Activated effector memory CD4-positive, alpha-beta T cell treated with Interleukin-2 at 50 U/mL for 16 hours (primary cell): Measurements from ENCODE around the gene SF1.
"Not testable (repeated sequence)": the region's sequence is repeated elsewhere in the genome, so short reads cannot be mapped to it uniquely, and the experiment has no call there.

ENCODE experiments used
- DNase-seq: peaks from one replicate; pipeline ENCODE4 v3.0.0-alpha.2; 2020

SF1 gene, protein sequence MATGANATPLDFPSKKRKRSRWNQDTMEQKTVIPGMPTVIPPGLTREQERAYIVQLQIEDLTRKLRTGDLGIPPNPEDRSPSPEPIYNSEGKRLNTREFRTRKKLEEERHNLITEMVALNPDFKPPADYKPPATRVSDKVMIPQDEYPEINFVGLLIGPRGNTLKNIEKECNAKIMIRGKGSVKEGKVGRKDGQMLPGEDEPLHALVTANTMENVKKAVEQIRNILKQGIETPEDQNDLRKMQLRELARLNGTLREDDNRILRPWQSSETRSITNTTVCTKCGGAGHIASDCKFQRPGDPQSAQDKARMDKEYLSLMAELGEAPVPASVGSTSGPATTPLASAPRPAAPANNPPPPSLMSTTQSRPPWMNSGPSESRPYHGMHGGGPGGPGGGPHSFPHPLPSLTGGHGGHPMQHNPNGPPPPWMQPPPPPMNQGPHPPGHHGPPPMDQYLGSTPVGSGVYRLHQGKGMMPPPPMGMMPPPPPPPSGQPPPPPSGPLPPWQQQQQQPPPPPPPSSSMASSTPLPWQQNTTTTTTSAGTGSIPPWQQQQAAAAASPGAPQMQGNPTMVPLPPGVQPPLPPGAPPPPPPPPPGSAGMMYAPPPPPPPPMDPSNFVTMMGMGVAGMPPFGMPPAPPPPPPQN

DNA sequence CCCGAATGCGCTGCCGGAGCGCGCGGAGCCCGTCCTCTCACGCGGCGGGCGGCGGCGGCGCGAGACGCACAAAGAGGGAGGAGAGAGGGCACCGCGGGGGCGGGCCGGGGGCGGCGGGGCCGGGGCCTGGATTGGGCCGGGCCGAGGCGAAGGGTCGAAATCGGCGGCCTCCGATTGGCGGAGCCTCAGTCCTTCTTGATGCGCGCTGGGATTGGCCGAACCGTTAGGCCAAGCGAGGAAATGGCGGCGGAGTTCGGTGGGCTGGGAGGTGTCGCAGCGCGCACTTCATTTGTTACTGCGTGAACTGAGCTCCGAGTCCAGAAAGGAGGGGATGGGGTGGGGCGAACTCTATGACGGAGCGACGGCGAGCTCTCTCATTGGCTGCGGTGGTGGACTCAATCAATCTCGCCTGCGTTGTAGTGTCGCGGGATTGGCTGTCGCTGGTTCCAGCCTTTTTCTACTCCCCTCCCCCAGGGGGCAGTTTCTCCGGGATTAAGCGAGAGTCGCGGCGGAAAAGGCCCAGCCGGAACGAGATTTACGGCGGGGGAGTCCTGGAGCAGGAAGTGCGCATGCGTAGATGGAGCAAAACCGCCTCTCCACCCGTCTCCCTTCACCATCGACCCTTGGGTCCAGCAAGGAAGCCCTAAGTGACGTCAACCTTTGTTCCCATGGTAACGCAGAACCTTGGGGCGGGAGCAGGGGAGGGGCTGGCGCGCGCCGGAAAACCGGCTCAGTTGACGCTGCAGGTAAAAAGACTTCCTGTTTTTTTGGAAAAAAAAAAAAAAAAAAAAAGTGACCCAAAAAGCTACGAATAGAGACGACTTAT is at the start of gene SF1:
Gene SF1, minus strand, starts transcription at position 70 of the 826 bp plus-strand sequence. CDS start 150 bp downstream, outside the sequence.
- peak; percentile 98 for DNase-seq

DNA sequence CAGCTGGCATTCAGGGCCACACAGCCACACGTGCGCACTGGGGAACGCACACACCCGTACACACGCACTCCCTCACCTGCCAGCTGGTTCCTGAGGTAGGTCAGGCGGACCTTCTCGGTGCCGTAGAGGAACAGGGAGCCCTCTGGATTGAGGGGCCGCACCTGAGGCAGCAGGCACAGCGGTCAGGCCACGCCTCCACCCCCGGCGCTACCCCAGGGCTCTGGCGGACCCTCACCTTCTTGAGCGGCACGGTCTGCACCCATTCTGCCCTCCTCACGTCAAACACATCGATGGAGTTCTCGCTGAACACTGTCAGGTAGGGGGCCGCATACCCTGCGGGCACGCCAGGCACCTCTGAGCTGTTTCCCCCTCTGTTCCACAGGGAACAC is 49.1 kb upstream of the SF1 start:
- DNase-seq = no peak

DNA sequence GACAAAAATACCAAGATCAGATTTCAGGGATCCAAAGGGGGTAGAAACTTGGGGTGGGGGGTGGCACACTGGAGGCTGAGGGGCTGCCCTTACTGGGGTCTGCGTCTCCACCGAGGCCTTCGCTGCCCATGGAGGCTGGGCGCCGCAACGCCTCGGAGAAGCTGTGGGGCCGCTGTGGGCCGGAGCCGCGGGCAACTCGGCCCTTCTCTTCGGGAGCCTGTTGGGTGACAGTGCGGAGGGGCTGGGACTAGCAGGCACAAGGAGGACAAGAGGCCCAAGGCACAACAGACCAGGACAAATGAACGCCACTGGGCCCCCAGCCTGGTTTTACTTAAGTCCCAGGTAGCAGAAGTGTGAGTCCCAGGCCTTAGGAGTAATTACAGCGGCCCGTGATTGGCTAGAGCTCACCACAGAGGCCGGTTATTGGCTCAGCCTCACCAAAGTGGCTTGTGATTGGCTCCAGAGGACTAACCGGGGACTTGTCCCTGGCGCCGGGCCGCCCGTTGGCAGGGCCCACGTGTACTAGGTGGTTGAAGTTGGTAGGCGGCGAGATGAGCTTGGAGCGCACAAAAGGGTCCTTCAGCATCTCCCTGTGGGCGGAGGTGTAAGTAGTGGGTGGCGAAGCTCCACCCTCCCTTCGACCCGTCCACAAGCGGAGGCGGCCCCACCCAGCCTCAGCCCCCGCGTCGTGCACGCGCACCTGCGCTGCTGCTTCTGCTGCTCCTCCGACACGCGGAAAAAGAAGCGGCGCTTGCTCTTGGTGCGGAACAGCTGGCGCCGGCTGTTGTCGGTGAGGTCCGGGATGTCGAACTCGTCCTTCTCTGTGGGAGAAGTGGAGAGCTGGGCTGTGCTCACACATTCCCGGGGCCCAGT is 48.5 kb upstream of the SF1 start:
- DNase-seq = no peak

DNA sequence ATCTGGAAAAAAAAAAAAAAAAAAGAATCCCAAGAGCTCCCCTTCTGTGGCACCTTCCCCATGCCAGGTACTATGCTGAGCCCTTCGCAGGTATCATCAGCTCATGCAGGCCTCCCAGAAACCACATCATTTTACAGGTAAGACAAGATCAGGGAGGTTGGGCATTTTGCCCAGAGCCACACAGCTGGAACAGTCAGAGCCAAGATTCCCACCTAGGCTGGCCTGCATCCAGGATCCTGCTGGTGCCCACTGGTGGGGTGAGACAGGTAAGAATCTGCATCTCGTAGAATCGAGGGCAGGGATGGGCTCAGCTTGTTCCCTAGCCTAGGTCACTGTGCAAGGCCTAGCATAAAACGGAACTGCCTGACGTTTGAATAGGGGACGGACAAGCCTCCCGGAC is 47.7 kb upstream of the SF1 start:
- no peak for DNase-seq

DNA sequence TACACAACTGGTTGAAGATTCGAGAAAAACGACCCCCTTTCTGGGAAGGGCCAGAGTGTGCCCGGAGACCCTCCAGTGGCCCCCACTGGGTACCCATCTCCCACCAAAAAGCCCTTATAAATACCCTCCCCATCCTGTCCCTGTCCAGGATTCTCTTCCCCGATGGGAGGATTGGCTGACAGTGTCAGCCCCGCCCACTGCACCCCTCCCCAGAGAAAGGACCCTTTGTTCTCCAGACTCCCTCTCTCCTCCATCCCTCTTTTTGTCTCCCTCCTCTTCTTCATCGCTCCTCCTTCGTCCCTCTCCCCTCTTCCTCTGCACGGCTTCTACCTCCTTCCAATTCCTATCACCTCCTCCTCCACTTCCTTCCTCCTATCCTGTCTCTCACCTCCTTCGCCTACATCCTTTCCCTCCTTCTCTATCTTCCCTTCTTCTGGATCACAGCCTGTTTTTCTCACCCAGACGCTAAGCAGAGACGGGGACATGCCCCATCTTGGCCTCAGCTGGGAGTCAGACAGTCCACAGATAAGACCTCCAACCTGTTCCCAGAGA is 45.3 kb upstream of the SF1 start:
- DNase-seq = no peak

DNA sequence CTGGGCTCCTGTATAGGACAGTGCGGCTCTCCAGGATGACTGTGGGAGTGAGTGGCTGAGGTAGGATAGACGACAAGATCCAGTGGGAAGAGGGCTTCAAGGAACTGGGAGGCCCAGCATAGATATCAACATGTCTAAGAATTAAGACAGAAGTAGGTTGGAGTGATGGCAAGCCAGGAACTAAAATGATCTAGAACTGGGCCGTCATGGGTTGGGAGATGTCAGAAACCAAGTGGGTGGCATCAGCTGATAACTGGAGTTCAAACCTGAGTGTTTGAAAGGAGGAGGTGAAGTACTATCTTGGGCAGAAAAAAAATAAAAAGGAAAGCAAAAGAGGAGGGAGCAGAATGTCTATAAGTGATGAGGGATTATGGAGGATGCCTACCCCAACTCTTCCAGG is 39.1 kb upstream of the SF1 start:
- DNase-seq = no peak

DNA sequence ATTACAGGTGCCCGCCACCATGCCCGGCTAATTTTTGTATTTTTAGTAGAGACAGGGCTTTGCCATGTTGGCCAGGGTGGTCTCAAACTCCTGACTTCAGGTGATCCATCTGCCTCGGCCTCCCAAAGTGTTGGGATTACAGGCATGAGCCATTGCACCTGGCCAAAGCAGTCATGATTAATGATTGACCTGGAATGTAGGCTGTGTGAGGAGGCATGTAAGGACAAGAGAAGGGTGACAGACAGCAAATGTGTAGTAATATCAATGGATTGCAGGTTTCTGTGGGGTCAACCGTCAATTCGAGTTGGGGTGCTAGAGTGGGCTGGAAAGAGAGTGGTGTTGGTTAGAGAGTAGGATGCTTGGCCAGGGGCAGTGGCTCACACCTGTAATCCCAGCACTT is 37.1 kb upstream of the SF1 start:
- not testable (repeated sequence) for DNase-seq

DNA sequence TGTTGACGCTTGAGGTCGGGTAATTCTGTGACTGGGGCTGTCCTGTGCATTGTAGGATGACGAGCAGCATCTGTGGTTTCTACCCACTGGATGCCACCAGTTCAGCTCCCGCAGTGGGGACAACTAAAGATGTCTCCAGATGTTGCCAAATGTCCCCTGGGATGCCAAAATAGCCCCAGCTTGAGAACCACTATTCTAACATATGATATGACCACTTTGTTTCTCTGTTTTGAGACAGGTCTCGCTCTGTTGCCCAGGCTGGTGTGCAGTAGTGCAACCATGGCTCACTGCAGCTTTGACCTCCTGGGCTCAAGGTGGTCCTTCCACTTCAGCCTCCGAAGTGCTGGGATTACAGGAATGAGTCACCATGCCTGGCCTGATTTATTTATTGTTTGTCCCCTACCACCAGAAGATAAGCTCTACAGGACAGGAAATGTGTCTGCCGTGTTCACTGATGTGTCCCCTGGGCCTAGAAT is 36.4 kb upstream of the SF1 start:
- DNase-seq = no peak

DNA sequence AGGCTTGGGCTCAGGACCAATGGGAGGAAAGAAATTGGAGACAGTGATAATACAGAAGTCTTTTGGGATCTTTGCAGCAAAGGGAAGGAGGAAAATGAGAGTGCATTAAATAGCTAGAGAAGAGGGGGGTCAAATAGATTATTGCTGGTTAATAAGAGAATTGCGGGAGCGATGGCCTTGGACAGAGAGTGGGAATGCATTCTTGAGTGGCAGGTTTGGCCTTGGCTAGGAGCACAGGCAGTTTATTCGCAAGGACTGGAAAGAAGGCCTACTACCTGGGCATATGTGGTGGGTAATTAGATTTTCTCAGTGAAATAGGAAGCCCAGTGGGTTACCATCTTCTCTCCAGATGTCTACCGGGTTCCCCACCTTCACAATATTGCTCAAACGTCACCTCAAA is 35.5 kb upstream of the SF1 start:
- DNase-seq = no peak

DNA sequence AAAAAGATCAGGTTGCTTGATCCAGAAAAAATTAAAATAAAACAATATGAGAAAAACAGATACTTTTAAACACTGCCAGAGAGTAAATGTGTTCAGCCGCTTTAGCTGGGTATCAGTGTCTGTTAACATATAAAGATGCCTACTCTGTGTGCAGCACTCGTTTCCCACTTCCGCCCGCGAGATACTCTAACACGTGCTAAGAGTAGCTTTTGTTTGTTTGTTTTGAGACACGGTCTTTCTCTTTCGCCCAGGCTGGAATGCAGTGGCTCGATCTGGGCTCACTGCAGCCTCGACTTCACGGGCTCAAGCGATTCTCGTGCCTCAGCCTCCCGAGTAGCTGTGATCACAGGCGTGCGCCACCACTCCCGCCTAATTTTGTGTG is 32.5 kb upstream of the SF1 start:
- DNase-seq = no peak

DNA sequence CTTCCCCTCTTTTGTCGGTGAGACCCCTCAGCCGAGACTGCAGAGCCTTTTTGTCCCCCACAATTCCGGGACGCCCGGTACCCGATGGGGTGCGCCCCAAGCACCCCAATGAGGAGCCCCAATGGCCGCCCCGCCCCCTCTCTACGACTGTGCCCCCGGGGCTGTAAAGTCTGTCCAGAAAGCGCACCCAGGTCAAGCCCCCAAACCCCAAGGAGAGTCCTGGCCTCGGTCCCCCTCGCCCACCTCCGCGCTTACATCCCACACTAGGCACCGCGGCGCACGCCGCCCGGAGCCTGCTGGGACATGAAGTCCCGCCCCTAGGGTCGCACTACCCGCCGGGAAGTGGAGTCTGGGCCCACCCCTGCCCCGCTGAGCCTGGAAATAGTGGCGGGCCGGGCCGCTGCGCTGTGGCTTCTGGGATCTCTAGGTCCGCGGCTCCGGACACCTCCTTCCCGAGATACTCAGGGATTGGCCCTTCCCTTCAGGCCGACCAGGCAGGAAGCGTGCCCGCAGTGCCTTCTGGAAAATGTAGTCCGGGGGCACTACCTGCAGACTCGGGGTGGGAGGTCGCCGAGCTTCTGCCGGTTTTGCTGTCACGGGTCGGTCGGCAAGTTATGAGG is 32.0 kb upstream of the SF1 start, which contains the start of gene MEN1:
Gene MEN1, minus strand, starts transcription at position 281 of the 620 bp plus-strand sequence. CDS start 442 bp downstream, outside the sequence.
- peak; percentile 69 for DNase-seq

DNA sequence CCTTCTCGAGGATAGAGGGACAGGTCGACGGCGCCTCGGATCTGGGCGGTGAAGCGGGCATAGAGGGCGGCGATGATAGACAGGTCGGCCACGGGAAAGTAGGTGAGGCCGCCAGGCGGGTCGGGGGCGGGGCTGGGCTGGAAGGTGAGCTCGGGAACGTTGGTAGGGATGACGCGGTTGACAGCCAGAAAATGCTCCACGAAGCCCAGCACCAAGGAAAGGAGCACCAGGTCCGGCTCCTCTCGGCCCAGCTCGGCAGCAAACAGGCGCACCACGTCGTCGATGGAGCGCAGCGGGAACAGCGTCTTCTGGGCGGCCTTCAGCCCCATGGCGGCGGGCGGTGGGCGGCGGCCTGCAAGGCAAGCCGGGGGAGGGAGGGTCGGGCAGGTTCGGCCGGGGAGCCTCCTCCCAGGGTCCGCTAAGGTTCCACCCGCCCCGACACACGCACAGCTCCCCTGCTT is 31.5 kb upstream of the SF1 start:
- DNase-seq = no peak

DNA sequence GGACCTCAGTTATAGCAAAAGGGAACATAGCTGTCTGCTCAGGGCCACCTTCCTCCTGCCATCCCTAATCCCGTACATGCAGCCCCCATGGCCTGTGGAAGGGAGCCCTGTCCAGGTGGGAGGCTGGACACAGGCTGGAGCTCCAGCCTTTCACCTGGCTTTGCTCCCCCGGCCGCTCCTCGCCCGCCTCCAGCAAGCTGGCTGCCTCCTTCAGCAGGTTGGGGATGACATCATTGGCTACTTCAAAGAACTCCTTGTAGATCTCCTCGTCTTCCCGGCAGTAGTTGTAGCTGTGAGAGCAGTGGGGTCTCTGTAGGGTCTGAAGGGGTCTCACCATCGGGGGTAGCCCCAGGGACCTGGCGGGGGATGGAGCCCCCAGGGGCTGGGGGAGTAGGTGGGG is 27.1 kb upstream of the SF1 start:
- DNase-seq = no peak

DNA sequence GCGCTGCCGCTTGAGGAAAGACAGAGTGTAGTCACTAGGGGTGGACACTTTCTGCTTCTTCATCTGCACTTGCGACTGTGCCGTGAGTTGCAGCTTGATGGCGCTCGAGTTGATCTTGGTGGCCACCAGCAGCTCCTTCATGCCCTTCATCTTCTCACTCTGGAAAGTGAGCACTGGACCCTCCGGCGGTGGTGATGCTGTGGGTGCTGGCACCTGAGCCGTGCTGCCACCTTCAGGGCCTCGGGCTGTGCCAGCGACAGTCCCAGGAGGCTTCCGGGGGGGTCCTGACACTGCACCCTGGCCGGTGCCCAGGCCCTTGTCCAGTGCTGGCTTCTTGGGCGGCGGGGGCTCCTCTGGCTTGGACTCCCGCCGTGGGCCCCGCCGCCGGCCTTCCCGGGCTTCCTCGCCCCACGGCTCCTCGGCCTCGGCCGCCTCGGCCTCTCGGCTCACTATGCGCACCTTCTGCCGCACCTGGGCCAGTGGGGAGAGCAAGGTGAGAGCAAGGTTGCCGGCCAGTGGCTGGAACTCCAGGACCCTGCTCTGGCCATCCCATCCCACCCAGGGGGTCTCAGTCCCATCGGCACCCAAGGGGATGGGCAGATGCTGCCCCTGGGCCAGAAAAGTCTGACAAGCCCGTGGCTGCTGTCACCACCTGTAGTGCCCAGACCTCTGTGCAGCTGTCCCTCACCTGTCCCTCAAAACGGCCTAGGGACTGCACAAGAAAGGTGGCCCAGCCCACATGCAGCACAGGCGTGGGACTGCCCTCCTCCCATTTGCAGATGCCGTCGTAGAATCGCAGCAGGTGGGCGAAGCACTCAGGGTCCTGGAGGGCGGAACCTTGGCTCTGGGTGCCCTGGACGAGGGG is 26.2 kb upstream of the SF1 start:
- DNase-seq = no peak

DNA sequence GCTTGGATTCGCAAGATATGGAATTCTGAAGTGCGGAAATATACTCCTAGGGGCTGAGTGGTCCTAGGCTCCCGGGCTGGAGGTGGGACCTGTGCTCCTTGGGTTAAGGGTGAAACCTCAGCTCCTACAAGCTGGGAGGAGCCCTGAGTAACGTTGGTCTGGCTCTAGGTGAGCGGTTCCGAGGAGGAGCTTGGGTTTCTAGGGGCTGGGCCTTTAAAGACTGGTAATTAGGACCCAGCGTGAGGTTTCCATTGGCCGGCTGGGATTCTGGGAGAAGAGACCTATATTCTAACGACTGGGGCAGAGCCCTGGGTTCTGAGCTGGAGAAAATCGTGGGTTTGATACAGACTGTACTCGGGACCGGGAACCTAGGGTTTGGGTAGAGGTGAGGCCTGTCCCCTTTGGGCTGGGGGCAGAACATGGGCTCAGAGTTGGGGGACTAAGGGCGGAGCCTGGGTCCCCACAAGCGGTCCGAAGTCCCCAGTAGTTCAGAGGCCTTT is 25.6 kb upstream of the SF1 start:
- DNase-seq = no peak

DNA sequence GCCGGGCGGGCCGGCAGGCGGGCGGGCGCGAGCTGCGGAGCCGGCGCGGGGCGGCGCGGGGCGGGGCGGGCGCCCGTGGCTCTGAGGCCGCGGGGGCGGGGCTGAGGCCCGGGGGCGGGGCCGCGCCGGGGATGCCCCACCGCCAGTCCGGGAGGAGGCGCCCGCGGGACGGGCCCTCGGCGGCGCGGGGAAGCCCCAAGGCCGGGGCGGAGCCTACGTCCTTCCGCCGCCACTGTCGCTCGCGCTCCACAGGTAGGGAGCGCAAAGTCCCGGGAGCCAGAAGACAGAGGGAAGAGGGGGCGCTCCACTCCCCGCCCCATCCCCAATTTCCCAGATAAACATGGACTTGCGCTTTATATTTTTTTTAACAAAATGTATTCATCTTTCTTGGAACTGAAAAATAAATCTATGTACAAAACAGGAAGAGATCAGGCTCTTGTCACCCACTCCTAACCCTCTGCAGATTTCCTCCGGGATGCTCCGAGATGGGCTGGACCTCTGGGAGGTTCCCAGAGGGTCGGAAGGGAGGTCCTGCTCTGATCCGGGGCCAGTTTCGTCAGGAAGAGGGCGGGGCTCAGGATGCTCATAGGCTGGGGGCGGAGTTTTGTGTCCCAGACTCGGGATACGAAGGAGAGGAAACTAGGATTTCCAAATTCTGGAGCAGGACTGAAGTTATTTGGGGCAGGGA is 25.0 kb upstream of the SF1 start, which contains the start of gene MAP4K2:
Gene MAP4K2, minus strand, starts transcription at position 57 of the 688 bp plus-strand sequence. CDS start 65 bp downstream, outside the sequence.
- peak; percentile 81 for DNase-seq

DNA sequence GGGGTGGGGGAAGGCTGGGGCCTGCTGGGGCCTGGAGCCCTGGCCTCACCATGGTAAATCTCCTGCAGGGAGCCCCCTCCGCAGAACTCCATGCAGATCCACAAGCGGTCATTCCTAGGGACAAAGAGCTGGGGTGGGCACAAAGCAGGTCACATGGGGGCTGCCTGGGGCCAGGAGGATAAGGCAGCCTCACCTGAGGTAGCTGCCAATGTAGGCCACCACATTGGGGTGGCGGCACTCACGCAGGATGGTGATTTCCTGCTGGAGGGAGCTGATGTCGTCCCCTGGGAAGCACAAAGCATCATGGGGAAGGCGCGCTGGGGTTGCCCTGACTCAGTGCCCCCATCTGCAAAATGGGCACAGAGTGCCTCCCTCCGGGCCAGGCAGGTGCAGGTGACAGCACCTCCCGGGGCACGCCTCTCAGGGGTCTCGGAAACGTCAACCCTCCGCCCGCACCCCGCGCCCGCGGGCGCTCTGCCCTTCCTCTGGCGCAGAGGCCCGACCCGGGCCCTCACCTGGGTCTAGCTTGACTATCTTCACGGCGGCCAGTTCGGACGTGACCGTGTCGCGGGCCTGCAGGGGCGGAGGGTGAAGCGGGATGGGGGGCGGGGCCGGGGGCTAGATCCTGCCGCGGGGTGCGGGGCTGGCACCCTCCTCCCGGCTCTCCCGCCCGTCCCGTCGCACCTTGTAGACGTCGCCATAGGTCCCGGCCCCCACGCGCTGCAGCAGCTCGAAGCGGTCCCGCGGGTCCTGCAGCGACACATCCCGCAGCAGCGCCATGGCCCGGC is 24.2 kb upstream of the SF1 start:
- peak; percentile 32 for DNase-seq

DNA sequence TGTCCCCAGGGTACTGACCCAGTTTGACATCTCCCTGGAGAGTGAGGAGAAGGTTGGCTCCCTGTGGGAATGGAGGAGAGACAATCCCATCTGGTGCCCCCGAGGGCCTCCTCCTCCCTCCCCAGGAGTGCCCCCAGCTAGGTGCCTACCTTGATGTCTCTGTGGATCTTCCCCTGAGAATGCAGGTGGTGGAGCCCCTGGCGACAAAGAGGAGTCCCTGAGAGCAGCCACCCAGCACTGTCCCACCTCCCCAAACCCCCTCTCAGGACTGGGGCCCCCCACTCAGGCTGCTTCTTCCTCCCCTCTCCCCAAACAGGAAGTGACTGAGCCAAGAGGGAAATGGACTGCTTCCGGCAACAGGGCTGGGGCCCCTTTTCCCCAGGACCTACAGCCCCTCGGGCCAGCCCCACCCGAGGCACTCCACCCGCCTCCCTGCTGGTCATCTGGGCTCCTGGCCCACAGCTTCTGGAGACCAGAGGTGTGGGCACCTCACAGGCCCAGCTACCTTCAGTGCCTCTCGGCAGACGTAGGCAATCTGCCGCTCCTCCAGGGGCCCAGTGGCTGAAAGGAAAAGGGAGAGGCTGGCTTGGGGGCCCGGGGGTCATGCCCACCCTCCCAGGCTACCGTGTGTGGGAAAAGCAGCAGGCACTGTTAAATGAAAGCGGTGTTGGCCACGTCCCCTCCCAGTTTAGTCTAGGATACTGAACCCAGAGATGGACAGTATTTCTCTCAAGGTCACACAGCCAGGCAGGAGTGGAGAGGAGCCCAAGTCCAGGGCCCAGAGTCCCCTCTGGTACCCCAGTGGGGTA is 23.4 kb upstream of the SF1 start:
- no peak for DNase-seq
